Stimulated activated CD4-positive, alpha-beta T cell treated with anti-CD3 and anti-CD28 coated beads, TNF-alpha, amount 100 ng/mL, for 1 hour (primary cell): ENCODE measurements around the gene ABCA13.

Experiments used
- DNase-seq, 3 donors: peaks; one replicate each; pipeline ENCODE4 v3.0.0-alpha.2; 2020; ENCODE audit warnings: low read depth in 3 of 3, low spot score in 1 of 3

ABCA13 gene

GRCh38 chr7:48505466-48505865 is 334.2 kb downstream of the ABCA13 start:
- DNase-seq, result no peak

- no peak for DNase-seq
Observed at GRCh38 chr7:48506569-48506968, 335.3 kb downstream of the ABCA13 start.

GRCh38 chr7:48511080-48511479 is 339.8 kb downstream of the ABCA13 start:
- DNase-seq, result no peak

GRCh38 chr7:48512892-48513291 is 341.6 kb downstream of the ABCA13 start:
- no peak for DNase-seq

- no peak for DNase-seq
Observed at GRCh38 chr7:48515171-48515570, 343.9 kb downstream of the ABCA13 start.

GRCh38 chr7:48518092-48518491 is 346.8 kb downstream of the ABCA13 start:
- no peak for DNase-seq

- DNase-seq, result no peak
Observed at GRCh38 chr7:48522692-48523091, 351.4 kb downstream of the ABCA13 start.

GRCh38 chr7:48525736-48526732 is 354.8 kb downstream of the ABCA13 start:
- no peak for DNase-seq

- DNase-seq, result no peak
Observed at GRCh38 chr7:48528646-48529045, 357.4 kb downstream of the ABCA13 start.

GRCh38 chr7:48537561-48537960 is 366.3 kb downstream of the ABCA13 start:
- no peak for DNase-seq

- no peak for DNase-seq
Observed at GRCh38 chr7:48540746-48541145, 369.5 kb downstream of the ABCA13 start.

GRCh38 chr7:48548667-48549066 is 377.4 kb downstream of the ABCA13 start:
- DNase-seq, result no peak

GRCh38 chr7:48551652-48552051 is 380.4 kb downstream of the ABCA13 start:
- no peak for DNase-seq

GRCh38 chr7:48563334-48563733 is 392.1 kb downstream of the ABCA13 start:
- DNase-seq, result no peak

- no peak for DNase-seq
Observed at GRCh38 chr7:48575516-48575915, 404.3 kb downstream of the ABCA13 start.

- DNase-seq, result no peak
Observed at GRCh38 chr7:48587475-48587874, 416.2 kb downstream of the ABCA13 start.

- no peak for DNase-seq
Observed at GRCh38 chr7:48594349-48594748, 423.1 kb downstream of the ABCA13 start.

- DNase-seq, result no peak
Observed at GRCh38 chr7:48595756-48596155, 424.5 kb downstream of the ABCA13 start.

- DNase-seq, result no peak
Observed at GRCh38 chr7:48610705-48611104, 439.4 kb downstream of the ABCA13 start.

GRCh38 chr7:48611993-48612392 is 440.7 kb downstream of the ABCA13 start:
- no peak for DNase-seq

- no peak for DNase-seq
Observed at GRCh38 chr7:48617508-48617907, 446.2 kb downstream of the ABCA13 start.

- no peak for DNase-seq
Observed at GRCh38 chr7:48617993-48618392, 446.7 kb downstream of the ABCA13 start.

- no peak for DNase-seq
Observed at GRCh38 chr7:48621076-48621475, 449.8 kb downstream of the ABCA13 start.
